HepG2 (cell line): ENCODE measurements around the gene SCRG1. TPM values are rescaled to one million over a fixed set of nuclear protein-coding genes. Genes with fewer than 3 reads are reported as not detected.

Source experiments
- AFF4 ChIP-seq: sonication (generic); formaldehyde crosslinking; IDR thresholded peaks from 2 replicates; pipeline ENCODE4 v1.4.0; 2020; ENCODE audit warnings: missing genetic modification reagents
- ATF7 ChIP-seq, 2 experiments: fragments of 450-650 bp in 1 of 2; sonication (generic) in 1 of 2; formaldehyde crosslinking in 1 of 2; IDR thresholded peaks; 2 replicates each; pipeline versions ENCODE4 v1.4.0 to v1.6.1; 2016 to 2020; ENCODE audit warnings: antibody characterized with exemption in 1 of 2, mild to moderate bottlenecking in 1 of 2, missing genetic modification reagents in 1 of 2
- HNF4A ChIP-seq: sonication (generic); formaldehyde crosslinking; IDR thresholded peaks from 2 replicates; pipeline ENCODE4 v1.4.0; 2020; ENCODE audit warnings: missing genetic modification reagents
- JUNB ChIP-seq: sonication (generic); formaldehyde crosslinking; IDR thresholded peaks from 2 replicates; pipeline ENCODE4 v1.8.0; 2022; ENCODE audit warnings: missing genetic modification reagents, mild to moderate bottlenecking, borderline replicate concordance
- POLR2A ChIP-seq, 2 experiments: IDR thresholded peaks; 2 replicates each; pipeline ENCODE4 v1.6.1; 2011; ENCODE audit warnings: low read depth in 2 of 2, low read length in 2 of 2, mild to moderate bottlenecking in 1 of 2, moderate library complexity in 1 of 2; ENCODE audit not compliant: insufficient read depth in 1 of 2
- PTBP1 ChIP-seq: fragments of 200-400 bp; formaldehyde crosslinking; IDR thresholded peaks from 2 replicates; pipeline ENCODE4 v1.6.1; 2018; ENCODE audit warnings: low read length, low read depth; ENCODE audit not compliant: poor library complexity, severe bottlenecking
- RBM22 ChIP-seq: fragments of 200-400 bp; formaldehyde crosslinking; optimal IDR thresholded peaks from 2 replicates; pipeline ENCODE3; 2017; ENCODE audit warnings: mild to moderate bottlenecking, low read length, moderate library complexity
- TFDP1 ChIP-seq: IDR thresholded peaks from 2 replicates; pipeline ENCODE4 v1.6.1; 2016; ENCODE audit warnings: missing compliant biosample characterization, missing genetic modification reagents, borderline replicate concordance
- ZFP36 ChIP-seq: fragments of 150-350 bp; IDR thresholded peaks from 2 replicates; pipeline ENCODE4 v1.6.1; 2018; ENCODE audit warnings: borderline replicate concordance, low read length, low read depth; ENCODE audit not compliant: partially characterized antibody
- ZFY ChIP-seq: sonication (generic); formaldehyde crosslinking; IDR thresholded peaks from 2 replicates; pipeline ENCODE4 v1.4.0; 2020; ENCODE audit warnings: missing genetic modification reagents
- ZNF143 ChIP-seq: sonication (generic); formaldehyde crosslinking; IDR thresholded peaks from 2 replicates; pipeline ENCODE4 v1.4.0; 2020; ENCODE audit warnings: missing genetic modification reagents
- ZNF749 ChIP-seq: sonication (generic); formaldehyde crosslinking; IDR thresholded peaks from 2 replicates; pipeline ENCODE4 v1.8.0; 2022; ENCODE audit warnings: mild to moderate bottlenecking, missing genetic modification reagents, moderate library complexity, borderline replicate concordance
- polyA plus RNA-seq, 8 experiments: library from polyadenylated mRNA; depleted of rRNA in 3 of 8; stranded (reverse) in 7 of 8; unstranded in 1 of 8; fragments of >200 nt; fragmentation: Illumina TruSeq in 4 of 8; extraction: Trizol in 4 of 8; gene quantifications; 2 replicates each; pipeline versions ENCODE4 v1.2.1 to v1.2.3, GENCODE V29; 2011 to 2016; ENCODE audit warnings: low read depth in 4 of 8, missing spikeins in 1 of 8, mixed read lengths in 1 of 8; ENCODE audit not compliant: insufficient read depth in 1 of 8
- total RNA-seq, 5 experiments: library from RNA; depleted of rRNA; stranded (reverse); fragments of >200 nt; fragmentation: Illumina TruSeq; extraction: Trizol; gene quantifications; 2 replicates each; pipeline ENCODE4 v1.2.3, GENCODE V29; 2016; ENCODE audit warnings: low read depth in 1 of 5
- TF ChIP-seq, protein P1 (sequence below): sonication (generic); formaldehyde crosslinking; IDR thresholded peaks from 2 replicates; pipeline ENCODE4 v1.8.0; 2022; ENCODE audit warnings: mild to moderate bottlenecking, missing genetic modification reagents, moderate library complexity
- TF ChIP-seq, protein P2 (sequence below): sonication (generic); formaldehyde crosslinking; IDR thresholded peaks from 2 replicates; pipeline ENCODE4 v1.9.0; 2022; ENCODE audit warnings: missing genetic modification reagents, mild to moderate bottlenecking, borderline replicate concordance
- TF ChIP-seq, protein P3 (sequence below), 2 experiments: sonication (generic) in 1 of 2; formaldehyde crosslinking in 1 of 2; IDR thresholded peaks; 2 replicates each; pipeline versions ENCODE4 v1.4.0 to v1.6.1; 2016 to 2020; ENCODE audit warnings: borderline replicate concordance in 1 of 2, low read depth in 1 of 2, mild to moderate bottlenecking in 1 of 2, missing genetic modification reagents in 1 of 2

The SCRG1 gene
- total and polyA plus RNA-seq, 2 of the 13 experiments (the other 11 are each of a cell fraction or from before 2014, with no cell fraction given): not detected

DNA sequence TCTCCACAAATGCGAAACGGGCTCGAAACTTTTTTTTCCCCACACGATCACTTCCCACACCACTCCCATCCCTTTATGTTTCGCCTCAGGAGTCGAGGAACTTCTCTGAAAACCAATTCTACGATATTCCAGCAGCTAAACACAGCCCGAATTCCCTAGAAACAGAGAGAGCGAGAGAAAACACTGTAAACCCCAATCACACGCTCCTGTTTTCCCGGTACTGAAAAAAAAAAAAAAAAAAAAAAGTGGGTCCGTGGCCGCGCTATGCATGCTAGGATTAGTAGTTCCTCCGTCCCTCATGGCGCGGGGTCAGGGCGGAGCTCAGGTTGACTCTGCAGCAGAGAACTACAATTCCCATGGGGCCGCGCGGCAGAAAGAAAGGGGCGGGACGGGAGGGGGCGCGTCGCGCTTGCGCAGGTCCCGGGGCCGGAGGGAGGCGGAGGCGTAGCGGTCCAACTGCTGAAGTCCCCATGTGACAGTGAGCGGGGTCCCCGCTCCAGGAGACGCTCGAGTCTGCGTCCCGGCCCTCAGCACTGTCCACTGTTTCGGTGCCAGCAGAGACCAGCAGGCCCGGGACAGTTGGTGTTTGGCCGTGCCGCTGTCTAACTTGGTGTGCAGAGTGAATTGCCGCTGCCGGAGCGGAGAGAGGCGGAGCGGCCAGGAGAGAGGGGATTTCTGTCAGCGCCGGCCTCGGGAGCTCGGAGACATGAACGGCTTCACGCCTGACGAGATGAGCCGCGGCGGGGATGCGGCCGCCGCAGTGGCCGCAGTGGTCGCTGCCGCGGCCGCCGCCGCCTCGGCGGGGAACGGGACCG, 28.2 kb downstream of the SCRG1 start, which contains the start of gene SAP30 (continued):
- TF ChIP-seq, protein P1, sequence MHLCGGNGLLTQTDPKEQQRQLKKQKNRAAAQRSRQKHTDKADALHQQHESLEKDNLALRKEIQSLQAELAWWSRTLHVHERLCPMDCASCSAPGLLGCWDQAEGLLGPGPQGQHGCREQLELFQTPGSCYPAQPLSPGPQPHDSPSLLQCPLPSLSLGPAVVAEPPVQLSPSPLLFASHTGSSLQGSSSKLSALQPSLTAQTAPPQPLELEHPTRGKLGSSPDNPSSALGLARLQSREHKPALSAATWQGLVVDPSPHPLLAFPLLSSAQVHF: no peak
- no peak for TF ChIP-seq JUNB (CRISPR knock-in tag)
- peak; percentile 94 for TF ChIP-seq ZFY (CRISPR knock-in tag)
- 0 out of 2 replicates have a peak, but pooled peaks have one; percentile 46 for TF ChIP-seq ZNF749 (CRISPR knock-in tag)
- TF ChIP-seq AFF4 (CRISPR knock-in tag): no peak
- TF ChIP-seq TFDP1 (CRISPR knock-in tag): peak; percentile 46; the same call in 1 of the 2 replicates
- no peak for TF ChIP-seq ZFP36
- peak; percentile 94 to 99 for TF ChIP-seq POLR2A (IDR thresholded peaks at IDR 0.05; ENCODE audit: insufficient read depth in 1 of 2, low read depth in 2 of 2, low read length in 2 of 2)
- TF ChIP-seq, protein P2, sequence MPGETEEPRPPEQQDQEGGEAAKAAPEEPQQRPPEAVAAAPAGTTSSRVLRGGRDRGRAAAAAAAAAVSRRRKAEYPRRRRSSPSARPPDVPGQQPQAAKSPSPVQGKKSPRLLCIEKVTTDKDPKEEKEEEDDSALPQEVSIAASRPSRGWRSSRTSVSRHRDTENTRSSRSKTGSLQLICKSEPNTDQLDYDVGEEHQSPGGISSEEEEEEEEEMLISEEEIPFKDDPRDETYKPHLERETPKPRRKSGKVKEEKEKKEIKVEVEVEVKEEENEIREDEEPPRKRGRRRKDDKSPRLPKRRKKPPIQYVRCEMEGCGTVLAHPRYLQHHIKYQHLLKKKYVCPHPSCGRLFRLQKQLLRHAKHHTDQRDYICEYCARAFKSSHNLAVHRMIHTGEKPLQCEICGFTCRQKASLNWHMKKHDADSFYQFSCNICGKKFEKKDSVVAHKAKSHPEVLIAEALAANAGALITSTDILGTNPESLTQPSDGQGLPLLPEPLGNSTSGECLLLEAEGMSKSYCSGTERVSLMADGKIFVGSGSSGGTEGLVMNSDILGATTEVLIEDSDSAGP (CRISPR knock-in tag): peak; percentile 41; the same call in 1 of the 2 replicates
- peak; percentile 28; the same call in 1 of the 2 replicates for TF ChIP-seq HNF4A
- TF ChIP-seq, protein P3, sequence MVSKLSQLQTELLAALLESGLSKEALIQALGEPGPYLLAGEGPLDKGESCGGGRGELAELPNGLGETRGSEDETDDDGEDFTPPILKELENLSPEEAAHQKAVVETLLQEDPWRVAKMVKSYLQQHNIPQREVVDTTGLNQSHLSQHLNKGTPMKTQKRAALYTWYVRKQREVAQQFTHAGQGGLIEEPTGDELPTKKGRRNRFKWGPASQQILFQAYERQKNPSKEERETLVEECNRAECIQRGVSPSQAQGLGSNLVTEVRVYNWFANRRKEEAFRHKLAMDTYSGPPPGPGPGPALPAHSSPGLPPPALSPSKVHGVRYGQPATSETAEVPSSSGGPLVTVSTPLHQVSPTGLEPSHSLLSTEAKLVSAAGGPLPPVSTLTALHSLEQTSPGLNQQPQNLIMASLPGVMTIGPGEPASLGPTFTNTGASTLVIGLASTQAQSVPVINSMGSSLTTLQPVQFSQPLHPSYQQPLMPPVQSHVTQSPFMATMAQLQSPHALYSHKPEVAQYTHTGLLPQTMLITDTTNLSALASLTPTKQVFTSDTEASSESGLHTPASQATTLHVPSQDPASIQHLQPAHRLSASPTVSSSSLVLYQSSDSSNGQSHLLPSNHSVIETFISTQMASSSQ (IDR thresholded peaks at IDR 0.05; ENCODE audit: low read depth): no peak
- TF ChIP-seq, protein P3 (CRISPR knock-in tag; IDR thresholded peaks at IDR 0.05; ENCODE audit: borderline replicate concordance): peak; percentile 32; the same call in 1 of the 2 replicates
- peak; percentile 97 for TF ChIP-seq PTBP1
- TF ChIP-seq ATF7 (IDR thresholded peaks at IDR 0.05): no peak
- TF ChIP-seq ATF7 (CRISPR knock-in tag; IDR thresholded peaks at IDR 0.05): no peak
- no peak for TF ChIP-seq RBM22
- TF ChIP-seq ZNF143 (CRISPR knock-in tag): peak; percentile 91
